CD4-positive, alpha-beta T cell treated with Interleukin-1 beta for 1 hour (primary cell): ENCODE measurements around the gene ACER1.
"Not testable (repeated sequence)": the region's sequence is repeated elsewhere in the genome, so short reads cannot be mapped to it uniquely, and the experiment has no call there.

Experiments
- DNase-seq, 2 donors: peaks; one replicate each; pipeline ENCODE4 v3.0.0-alpha.2; 2020 to 2022

ACER1 gene

DNA sequence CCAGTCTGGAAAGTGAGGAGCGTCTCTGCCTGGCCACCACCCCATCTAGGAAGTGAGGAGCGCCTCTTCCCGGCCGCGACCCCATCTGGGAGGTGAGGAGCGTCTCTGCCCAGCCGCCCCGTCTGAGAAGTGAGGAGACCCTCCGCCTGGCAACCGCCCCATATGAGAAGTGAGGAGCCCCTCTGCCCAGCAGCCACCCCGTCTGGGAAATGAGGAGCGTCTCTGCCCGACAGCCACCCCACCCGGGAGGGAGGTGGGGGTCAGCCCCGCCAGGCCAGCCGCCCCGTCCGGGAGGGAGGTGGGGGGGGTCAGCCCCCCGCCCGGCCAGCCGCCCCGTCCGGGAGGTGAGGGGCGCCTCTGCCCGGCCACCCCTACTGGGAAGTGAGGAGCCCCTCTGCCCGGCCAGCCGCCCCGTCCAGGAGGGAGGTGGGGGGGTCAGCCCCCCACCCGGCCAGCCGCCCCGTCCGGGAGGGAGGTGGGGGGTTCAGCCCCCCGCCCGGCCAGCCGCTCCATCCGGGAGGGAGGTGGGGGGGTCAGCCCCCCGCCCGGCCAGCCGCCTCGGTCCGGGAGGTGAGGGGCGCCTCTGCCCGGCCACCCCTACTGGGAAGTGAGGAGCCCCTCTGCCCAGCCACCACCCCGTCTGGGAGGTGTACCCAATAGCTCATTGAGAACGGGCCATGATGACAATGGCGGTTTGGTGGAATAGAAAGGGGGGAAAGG lies 22.1 kb upstream of the ACER1 start:
- not testable (repeated sequence) for DNase-seq

DNA sequence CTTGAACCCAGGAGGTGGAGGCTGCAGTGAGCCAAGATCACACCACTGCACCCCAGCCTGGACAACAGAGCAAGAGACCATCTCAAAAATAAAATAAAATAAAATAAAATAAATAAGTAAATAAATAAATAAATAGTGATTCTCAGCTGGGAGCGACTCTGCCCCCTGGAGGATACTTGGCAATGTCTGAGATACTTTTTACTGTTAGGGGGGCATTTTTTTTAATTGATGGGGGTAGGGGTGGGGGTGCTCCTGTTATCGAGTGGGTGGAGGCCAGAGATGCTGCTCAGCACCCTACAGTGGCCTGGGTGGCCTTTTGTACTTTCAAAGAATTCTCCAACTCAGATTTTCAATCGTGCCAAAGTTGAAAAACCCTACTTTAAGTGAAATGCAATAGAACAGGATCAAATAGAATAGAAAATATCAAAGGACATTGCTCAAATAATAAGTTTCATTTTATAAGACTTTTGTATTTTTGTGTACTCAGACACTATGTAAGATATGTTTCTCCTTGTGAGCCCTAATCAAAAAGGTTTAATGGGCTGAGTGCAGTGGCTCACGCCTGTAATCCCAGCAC lies 20.8 kb upstream of the ACER1 start:
- DNase-seq: no peak

- DNase-seq: no peak
These were observed 19.2 kb upstream of the ACER1 start for GRCh38 chr19:6352381-6353165.

DNA sequence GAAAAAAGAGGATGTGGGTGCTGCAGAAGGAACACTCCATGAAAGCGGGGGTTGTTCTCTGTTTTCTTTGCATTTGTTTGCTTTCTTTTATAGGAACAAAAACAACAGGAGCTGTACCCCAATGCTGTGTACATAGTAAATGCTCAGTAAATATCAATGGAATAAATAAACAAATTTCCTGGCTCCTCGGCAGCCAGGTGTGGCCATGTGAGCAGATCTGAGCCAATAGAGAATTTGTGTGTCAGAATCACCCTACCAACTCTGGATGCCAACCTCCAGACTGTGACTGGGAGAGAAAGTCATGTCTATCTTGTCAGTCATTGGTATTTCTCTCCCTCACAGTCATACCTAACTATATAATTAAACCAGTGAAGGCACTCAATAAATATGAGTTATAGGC lies 17.3 kb upstream of the ACER1 start:
- no peak for DNase-seq

- not testable (repeated sequence) for DNase-seq
These were observed 15.9 kb upstream of the ACER1 start for GRCh38 chr19:6349271-6349670.

GRCh38 chr19:6343462-6343861 lies 10.1 kb upstream of the ACER1 start:
- DNase-seq: no peak

DNA sequence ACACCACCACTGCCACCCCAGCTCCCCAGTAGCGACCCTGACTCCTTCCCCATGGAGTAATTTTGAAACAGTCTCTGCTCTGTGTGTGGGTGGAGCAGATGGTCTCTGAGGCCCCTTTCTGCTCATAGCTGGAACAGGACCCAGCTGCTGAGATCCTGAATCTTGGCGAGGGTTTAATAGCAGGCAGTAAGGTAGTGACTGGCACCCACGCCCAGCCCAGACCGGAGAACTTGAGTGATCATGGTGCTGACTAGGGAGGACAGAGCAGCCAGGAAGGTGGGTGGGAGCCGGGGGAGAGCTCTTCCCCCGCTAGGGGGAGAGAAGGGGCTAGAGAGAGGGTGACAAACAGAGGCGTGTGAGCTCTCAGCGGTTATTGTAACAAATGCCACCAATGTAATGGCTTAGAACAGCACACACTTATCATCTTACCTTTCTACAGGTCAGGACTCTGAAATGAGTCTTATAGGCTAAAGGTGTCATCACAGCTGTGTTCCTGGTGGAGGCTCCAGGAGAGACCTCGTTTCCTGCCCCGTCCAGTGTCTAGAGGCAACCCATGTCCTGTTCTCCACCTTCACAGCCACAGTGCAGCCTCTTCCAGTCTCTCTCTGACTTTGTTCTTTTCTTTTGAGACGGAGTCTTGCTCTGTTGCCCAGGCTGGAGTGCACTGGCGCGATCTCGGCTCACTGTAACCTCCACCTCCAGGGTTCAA lies 7.2 kb upstream of the ACER1 start:
- DNase-seq: no peak

GRCh38 chr19:6334490-6335285 lies 1.3 kb upstream of the ACER1 start:
- DNase-seq: no peak

- DNase-seq: no peak
These were observed 6.6 kb downstream of the ACER1 start for GRCh38 chr19:6326815-6327214.

- no peak for DNase-seq
These were observed 7.8 kb downstream of the ACER1 start for GRCh38 chr19:6325614-6326013.

DNA sequence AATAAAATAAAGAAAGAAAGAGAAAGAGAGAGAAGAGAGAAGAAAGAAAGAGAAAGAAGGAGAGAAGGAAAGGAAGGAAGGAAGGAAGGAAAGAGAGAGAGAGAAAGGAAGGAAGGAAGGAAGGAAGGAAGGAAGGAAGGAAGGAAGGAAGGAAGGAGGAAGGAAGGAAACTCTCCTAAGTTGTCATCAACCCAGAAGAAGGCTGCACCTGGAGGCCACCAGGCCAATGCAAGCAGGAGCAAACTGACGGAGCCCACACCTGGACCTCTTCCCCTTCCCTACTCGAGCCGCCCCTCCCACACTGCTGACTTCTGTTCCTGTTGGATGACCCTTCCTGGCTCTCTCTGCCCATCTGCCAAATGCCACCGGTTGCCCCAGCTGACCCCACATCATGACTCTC lies 8.7 kb downstream of the ACER1 start:
- DNase-seq: no peak

GRCh38 chr19:6322284-6322683 lies 11.1 kb downstream of the ACER1 start:
- no peak for DNase-seq

- no peak for DNase-seq
These were observed 14.0 kb downstream of the ACER1 start for GRCh38 chr19:6319376-6319775.

DNA sequence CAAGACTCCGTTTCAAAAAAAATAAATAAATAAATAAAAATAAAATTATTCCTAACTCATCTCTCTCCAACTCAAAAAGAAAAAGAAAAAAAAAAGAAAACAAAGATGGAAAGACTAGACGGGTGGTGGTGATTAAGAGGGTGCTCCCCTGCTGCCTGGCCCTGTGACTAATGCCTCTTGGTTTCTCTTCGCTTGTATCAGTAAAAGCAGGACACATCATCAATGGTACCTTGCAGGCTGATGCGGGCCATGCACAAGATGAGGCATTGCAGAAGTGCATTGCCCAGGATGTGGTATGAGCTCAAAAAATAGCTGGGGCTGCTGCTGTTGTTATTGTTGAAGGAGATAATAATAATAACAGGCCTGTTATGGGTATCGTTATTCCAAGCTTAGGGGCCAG lies 14.6 kb downstream of the ACER1 start:
- DNase-seq: no peak

DNA sequence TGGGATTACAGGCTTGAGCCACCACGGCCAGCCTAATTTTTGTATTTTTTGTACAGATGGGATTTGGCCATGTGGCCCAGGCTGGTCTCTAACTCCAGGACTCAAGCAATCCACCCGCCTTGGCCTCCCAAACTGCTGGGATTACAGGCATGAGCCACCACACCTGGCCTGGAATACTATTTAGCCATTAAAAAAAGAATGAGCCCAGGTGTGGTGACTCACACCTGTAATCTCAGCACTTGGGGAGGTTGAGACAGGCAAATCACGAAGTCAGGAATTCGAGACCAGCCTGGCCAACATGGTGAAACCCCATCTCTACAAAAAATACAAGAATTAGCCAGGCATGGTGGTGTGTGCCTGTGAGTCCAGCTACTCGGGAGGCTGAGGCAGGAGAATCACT lies 17.8 kb downstream of the ACER1 start:
- not testable (repeated sequence) for DNase-seq

- DNase-seq: no peak
These were observed 19.9 kb downstream of the ACER1 start for GRCh38 chr19:6313398-6313969.

GRCh38 chr19:6312018-6312417 lies 21.4 kb downstream of the ACER1 start:
- no peak for DNase-seq

DNA sequence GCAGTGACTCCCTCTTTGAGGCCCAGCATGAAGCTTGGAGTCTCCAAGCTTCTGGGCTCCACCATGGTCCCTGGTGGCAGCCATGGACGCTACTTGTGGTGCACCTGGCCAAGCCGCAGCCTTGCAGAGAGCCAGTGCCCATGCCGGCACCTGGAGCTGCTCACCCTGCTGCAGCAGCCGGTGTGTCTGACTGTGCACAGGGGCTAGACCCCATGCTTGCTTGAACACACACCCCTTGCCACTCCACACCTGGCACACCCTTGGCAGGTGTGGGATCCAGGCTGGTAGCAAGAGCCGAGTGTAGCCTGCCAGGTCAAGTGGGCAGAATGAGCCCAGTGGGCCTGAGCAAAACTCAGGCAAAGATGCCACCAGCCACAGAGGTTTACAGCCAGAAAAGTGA lies 35.0 kb downstream of the ACER1 start:
- no peak for DNase-seq

GRCh38 chr19:6297202-6297601 lies 36.2 kb downstream of the ACER1 start:
- DNase-seq: no peak

- no peak for DNase-seq
These were observed 41.4 kb downstream of the ACER1 start for GRCh38 chr19:6292006-6292405.

DNA sequence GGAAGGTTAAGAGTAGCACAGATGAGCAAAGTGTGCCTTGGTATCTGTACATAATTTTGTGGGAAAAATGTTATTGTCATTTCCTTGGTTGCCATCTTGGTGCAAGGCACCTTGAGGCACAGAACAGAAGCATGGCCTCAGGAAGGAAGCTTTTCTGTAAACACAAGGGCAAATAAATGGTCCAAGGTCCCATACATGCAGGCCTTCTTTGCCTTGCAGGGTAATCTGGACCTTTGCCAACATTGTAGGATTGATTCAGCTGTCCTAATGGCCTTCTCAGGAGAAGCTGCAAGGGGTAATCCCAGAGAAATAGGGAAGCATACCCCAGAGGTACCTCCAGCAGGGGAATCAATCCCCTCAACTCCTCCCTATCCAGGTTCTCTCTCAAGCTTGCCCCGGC lies 44.7 kb downstream of the ACER1 start:
- DNase-seq: no peak

DNA sequence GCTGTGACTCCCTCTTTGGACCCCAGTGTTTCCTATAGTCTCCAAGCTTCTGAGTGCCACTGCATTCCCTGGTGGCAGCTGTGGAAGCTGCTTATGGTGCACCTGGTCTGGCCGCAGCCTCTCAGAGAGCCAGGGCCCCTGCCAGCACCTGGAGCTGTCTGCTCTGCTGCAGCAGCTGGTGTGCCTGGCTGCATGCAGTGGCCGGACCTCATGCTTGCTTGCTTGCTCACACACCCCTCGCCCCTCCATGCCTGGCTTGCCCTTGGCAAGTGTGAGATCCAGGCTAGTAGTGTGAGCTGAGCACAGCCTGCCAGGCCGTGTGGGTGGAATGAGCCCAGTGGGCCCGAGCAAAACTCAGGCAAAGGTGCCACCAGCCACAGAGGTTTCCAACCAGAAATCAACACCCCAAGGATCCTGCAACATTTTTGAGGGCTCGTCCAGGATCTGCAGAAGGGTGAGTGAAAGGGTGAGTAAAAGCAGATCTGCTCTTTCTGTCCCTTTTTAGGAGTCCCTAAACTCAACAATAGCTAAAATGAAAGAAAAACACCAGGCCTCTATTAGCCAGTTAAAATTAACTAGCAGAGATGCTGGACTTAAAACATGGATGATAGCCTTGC lies 46.0 kb downstream of the ACER1 start:
- no peak for DNase-seq
